Activated effector memory CD4-positive, alpha-beta T cell treated with anti-CD3 and anti-CD28 coated beads, Interleukin-2, amount 50 U/mL, for 16 hours (primary cell): ENCODE measurements around the gene HIBADH.
"Not testable (repeated sequence)": the region's sequence is repeated elsewhere in the genome, so short reads cannot be mapped to it uniquely, and the experiment has no call there.

Source experiments
- DNase-seq: peaks from one replicate; pipeline ENCODE4 v3.0.0-alpha.2; 2020

The HIBADH gene

DNA sequence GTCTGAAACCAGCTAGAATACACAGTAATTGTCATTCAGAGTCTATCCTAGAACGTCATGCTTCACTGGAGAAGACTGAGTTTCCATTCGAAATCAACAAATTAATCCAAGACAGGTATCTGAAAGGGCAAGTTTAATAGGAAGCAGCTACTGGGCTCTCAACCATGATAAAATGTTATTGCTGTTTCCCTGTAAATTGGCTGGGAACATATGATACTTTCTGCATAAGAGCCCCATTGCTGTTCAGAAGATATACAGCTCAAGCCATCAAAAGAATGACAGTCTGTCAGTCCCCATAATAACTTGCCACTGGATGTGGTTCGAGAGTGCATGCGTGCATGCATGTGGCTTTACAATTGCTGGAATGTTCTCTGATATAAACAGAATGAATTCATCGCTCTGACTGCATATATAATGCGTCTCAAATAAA lies 129.0 kb downstream of the HIBADH start:
- no peak for DNase-seq

DNA sequence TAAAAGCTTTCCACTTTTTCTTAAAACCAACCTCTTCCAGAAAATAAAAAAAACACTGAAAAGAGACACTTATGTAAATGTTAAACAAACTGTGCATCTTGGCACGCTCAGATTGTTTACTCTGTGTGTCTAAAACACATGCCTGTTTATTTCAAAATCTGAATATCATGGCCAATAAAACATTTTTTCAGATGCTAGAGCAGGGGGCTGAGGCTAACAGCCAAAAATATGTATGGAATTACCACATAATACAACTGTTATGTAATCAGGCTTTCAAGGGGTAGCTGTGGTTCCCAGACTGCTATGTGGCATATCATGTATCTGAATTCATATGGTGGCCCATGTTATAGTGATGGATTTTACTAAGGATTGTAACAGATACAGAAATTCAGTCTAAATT lies 130.4 kb downstream of the HIBADH start:
- no peak for DNase-seq

DNA sequence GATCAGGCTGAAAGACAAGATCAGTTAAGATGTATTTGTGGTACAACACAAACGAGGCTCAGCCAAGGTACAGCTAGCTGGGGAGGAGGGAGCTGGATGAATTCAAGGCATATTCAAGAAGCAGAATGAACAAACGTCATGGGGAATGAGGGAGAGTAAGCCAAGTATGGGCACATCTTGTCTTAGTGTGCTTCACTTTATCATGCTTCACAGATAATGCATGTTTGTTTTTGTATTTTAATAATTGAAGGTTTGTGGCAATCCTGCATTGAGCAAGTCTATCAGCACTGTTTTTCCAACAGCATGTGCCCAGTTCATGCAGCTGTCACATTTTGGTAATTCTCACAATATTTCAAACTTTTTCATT lies 135.4 kb downstream of the HIBADH start:
- no peak for DNase-seq

DNA sequence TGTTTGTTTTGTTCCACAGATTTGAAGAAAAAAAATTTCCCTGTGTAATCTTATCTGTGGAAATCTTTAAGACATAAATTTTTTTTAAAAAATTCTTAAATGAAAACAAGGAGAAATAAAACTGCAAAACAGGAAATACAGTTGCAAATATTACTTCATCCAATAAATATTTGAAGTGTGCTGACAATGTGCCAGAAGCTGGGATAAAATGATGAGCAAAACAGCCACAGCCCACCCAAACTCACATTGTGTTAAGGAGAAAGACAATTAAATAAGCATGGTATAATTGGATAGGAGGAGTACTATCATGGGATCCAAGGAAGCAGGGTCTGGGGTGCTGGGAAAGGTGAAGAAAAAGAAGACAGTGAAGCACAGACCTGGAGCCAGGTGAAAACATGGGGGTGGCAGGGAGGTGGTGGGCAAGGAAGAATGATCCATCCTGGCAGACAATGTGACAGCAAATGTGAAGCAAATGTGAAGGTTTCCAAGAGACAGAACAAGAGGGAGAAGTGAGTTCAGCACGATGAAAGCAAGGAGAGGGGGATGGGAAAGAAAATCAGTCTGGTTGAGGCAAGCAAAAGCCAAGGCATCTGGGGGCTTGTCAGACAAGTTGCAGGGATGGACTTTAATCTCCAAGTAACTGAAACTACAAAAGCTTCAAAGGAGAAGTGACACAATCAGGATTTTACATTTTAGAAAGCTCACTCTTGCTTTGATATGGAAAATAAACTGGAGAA lies 135.9 kb downstream of the HIBADH start:
- no peak for DNase-seq

DNA sequence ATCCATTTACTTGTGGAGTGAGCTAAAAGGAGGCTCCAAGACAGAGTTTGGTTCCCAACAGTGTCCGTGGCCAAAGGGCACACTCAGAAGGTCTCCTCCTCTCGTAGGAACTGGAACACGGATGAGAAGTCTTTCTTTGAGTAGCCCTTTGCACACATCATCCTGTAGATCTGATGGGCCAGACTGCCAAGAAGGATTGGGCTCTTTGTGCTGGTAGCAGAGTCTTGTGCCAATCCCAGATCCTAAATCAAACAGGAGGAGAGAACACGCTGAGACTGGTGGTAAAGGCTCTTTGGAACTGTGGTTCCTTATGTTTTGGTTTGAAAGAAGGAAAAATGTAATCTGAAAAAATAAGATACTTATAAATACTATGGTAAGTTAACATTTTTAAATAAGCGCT lies 136.6 kb downstream of the HIBADH start:
- DNase-seq, result no peak

DNA sequence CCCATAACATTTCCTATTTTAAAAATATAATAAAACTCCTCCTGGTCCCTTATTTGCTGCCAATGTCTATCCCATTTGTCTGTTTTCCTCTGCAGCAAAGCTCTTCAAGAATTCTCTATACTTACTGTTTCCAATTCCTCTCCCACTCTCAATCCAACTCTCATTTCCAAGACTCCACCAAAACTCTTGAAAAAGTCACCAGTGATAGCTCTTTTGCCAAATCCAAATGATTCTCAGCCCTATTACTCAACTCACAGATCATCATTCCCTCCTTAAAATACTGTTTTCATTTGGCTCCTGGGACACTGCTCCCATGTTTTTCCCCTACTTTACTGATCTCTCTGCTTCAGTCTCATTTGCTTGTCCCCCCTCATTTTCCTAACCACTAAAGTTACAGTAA lies 139.4 kb downstream of the HIBADH start:
- no peak for DNase-seq

DNA sequence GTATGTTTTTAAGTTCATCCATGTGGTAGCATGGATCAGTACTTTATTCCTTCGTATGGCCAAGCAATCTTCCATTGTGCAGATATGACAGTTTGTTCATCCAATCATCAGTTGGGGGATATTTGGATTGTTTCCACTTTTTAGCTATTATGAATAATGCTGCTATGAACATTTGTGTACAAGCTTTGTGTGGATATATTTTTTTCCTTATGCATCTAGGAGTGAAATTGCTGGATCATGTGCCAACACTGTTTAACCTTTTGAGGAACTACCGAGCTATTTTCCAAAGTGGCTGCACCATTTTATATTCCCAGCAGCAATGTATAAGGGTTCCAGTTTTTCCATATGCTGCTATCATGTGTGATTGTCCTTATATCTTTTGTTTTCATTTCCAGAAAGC lies 140.1 kb downstream of the HIBADH start:
- no peak for DNase-seq

DNA sequence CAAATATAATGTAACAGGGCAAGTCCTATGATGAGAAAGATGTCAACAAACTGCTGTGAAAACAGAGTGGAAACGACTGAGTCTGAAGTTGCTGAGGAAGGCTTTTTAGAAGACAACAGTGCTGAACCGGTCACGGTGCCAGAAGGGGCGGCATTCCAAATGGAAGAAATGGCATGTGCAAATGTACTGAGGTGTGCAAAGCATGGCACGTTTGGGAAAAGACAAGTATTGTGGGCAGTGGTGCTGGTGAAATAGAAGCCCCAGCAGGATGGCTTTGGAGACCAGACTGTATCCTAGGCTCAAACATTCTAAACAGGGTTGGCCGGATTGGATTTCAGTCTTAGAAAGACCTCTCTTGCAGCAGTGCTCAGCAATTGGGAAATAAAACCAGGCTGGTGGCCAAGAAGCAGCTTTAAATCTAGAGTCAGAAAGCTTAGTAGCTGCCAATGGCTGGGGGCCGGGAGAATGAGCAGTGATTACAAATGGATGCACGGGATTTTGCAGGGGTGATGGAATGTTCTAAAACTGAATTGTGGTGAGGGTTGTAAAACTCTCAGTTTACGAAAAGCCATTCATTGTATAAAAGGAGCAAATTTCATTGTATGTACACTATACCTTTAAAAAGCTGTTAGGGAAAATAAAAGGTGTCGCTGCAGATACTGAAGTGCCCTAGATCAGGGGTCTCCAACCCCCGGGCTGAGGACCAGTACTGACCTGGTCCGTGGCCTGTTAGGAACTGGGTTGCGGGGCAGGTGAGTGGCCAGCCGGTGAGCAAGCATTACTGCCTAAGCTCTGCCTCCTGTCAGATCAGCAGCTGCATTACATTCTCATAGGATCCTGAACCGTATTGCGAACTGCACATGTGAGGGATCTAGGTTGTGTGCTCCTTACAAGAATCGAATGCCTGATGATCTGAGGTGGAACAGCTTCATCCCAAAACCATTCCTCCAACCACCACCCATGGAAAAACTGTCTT lies 141.6 kb downstream of the HIBADH start:
- DNase-seq, result no peak

DNA sequence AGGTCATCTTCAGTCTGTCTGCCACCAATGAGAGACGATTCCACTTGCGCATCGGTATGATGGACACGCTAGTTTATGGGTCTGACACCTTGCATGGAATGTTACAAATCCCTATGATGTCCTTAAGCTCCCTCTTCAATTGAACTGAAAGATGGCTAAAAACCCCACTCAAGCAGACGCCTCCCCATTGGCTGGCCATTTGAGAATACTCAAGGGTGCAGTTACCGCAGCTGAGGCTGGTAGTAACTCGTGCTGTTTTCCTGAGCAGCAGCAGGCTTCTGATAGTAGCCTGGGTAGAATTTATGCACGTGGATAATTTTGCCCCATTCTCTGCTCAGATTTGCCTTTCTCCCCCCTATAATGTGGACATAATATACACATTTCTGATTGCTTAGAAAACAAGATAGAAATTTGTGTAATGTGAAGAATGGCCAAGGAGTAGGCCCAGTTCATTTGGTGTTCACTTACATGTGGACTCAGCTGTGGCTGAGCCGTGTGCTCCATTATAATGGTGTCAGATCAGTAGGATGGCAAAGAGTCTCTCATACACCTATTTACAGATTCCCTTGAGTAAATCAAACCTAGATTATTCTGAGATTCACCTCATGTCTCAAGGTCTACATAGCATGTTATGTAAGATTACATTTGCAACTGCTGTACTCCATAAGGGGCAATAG lies 142.8 kb downstream of the HIBADH start:
- DNase-seq, result no peak

DNA sequence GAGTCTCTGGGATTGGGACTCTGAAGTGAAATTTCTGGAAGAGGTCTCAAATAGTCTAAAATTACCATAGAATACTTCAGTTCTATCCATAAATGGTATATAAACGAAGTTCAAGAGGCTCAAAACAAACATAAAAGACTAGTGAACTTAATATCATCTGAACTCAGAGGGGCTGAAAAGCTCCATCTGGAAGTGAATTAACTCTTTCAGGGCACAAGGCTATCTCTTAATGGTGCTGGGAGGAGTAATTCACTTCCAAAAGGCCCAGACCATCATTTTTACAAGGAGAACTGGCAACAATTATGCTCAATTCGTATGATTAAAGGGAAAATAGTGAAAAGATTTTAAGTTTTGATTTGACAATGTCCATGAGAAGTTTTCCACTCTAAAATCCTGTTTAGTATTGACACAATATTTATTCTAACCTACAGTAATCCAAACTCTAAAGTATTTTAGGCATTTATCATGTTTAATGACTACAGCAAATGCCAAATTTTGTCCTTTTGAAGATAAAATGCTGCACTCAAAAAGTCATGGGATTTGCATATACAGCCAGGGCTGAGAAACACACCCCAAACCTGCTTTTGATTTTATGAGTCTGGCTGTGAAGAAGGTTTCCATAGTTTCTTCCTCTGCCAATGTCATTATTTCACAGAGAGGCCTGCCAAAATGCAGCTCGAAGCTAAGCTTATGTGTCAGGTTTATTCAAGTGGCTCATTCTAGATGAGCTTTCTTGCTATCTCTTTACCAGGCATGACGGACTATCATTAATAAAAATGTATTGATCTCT lies 143.9 kb downstream of the HIBADH start:
- no peak for DNase-seq

DNA sequence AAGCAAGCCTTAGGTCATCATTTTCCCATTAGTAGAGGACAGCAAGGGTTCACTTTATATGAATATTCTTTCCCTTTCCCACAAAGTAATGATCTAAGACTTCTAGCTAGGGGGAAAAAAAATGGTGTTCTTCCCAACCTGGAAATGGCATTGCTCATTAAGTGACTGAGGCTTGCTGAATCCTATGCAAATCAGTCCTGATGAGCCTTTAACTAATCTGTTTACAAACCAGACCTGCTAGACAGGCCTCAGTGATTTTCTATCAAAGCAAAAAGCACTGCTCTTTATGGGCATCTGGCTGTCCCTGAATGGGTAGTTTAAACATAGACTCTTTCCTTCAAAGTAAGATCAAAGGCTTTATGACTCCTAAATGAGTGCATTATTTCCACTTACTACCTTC lies 146.3 kb downstream of the HIBADH start:
- DNase-seq, result no peak

DNA sequence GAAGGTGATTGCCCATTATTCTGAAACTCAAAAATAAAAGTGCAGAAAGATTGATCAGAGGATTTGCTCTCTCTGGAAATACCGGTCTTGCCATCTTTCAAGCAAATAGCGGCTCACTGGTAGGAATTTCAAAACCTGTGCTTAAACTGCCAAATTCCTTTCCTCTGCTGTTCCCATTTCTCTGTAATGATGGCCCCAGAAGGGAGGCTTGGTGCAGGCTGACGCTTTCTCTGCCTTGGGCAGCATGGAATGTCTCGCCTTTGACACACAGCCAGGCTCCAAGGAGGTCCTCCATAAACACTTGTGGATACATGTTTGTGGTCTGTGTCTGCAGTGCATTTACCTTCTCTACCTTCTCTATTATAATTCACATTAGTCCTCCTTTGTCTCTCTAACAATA lies 146.8 kb downstream of the HIBADH start:
- no peak for DNase-seq

DNA sequence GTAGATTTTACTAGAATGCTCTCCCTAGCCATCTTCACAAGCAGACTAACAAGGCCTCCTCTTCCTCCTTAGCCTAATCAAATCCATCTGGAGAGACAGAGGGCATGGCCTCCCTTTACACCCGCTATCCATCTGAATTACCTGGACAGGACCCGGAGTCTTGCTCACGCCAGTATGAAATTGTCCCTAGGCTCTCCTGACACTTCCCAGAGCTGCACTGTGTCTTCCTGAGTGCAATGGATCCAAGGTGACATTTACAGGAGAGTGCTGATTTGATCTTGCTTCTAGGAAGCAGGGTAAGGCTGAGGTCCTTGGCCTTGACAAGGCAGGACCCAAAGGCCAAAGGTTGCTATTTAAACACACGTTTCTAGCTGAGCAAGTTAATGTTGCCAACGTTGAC lies 147.8 kb downstream of the HIBADH start:
- no peak for DNase-seq

DNA sequence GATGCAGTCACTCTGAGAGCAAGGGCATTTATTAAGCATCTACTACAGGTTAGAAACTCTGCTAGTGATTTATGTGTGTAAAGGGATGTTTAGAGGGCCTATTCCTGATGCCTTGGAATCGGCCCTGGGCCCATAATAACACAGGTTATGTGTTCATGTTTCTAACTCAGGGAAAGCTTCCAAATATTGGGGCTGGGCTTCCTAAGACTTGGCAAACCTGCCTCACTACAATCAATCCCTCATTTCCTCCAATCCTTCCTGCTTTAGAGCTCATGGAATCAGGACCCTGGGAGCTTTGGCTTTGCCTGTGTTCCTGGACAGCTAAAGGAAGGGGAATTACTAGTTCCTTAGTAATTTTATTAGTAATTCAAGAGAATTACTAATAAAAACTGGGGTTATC lies 148.8 kb downstream of the HIBADH start:
- no peak for DNase-seq

DNA sequence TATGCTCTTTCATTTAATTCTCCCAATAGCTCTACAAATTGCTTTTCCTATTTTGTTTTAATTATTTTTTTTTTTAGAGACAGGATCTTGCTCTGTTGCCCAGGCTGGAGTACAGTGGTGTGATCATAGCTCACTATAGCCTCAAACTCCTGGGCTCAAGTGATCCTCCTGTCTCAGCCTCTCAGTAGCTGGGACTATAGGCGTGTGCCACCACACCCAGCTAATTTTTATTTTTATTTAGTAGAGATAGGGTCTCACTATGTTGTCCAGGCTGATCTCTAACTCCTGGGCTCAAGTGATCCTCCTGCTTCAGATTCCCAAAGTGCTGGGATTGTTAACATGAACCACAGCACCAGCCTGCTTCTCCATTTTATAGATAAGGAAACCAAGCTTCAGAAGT lies 151.3 kb downstream of the HIBADH start:
- not testable (repeated sequence) for DNase-seq

DNA sequence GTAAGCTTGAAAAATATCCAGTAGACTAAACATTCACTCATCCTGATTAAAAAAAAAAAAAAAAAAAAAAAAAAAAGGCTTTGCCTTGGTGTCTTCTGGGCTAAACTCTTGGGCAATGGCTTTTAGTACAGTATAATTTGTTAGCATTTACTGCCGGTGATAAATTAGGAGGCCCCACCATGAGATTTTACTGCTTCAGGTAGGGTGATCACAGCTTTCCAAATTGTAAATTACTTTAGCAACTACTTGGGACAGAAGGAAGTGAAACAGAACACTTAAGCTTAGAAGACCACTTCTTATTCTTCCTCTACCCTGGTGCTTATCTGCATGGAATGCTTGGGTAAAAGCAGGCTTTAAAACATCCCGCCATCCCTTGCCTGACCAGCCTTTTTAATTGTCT lies 152.1 kb downstream of the HIBADH start:
- DNase-seq, result no peak

DNA sequence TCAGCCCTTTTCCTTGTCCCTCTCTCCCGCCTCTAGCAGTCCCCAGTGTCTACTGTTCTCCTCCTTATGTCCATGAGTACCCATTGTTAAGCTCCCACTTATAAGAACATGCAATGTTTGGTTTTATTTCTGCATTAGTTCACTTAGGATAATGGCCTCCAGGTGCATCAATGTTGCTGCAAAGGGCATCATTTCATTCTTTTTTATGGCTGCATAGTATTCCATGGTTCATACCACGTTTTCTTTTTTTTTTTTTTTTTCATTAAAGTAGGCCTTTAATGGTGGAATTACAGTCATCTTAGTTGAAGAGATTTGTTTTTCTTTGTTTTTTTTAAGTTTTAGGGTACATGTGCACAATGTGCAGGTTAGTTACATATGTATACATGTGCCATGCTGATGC lies 160.8 kb downstream of the HIBADH start:
- DNase-seq, result not testable (repeated sequence)

DNA sequence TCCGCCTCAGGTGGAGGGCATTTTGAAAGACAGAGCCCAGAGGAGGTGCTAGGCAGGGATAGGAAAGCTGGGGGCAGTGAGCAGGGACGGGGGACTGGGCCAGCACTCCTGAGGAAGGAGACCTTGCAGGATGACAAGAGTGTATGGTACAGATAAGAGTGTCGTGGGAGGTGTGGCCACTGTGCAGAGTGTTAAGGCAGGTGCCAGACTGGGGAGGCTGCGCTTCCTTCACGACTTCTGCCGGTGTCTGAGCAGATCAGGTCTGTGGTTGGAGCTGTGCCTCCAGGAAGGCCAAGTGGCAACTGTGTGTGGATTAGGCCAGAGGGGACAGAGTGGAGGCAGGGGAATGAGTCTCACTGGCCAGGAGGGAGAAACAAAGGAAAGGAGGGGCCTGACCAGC lies 161.7 kb downstream of the HIBADH start:
- no peak for DNase-seq

DNA sequence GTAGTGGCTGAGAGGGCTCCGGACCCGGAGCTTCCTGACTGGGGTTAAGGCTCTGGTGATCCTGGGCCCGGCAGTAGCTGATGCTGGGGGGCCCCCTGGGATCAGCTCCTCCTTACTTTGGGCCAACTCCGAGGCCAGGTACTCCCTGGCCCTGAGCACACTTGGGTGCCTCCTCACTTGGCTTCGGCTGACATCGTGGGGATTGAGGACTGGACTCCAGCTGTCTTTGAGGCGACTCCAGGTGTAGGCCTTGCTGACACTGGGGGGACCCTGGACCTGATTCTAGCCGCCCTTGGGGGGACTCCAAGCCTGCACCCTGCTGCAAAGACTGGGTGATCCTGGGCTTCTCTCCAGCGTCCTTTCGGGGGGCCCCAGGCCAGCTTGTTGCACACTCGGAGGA lies 170.5 kb downstream of the HIBADH start:
- no peak for DNase-seq

DNA sequence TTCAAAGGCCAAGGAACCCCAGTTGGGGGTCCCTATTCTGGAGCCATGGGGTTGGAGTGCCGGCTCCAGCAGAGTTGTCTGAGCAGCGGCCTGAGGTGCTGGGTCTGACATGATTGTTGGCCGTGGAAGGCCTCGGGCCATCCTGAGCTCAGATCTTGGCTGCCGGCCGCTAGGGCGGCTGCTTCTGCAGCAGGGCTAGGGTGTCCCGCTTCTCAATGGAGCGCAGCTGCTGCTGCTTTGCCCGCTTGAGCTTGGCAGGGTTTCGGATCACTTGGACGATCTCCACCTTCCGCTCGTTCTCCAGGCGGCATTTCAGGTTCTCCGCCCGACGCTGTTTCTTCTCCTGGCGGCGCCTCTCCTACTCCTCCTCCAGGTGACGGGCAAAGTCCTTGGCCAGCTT lies 171.1 kb downstream of the HIBADH start:
- DNase-seq, result no peak

DNA sequence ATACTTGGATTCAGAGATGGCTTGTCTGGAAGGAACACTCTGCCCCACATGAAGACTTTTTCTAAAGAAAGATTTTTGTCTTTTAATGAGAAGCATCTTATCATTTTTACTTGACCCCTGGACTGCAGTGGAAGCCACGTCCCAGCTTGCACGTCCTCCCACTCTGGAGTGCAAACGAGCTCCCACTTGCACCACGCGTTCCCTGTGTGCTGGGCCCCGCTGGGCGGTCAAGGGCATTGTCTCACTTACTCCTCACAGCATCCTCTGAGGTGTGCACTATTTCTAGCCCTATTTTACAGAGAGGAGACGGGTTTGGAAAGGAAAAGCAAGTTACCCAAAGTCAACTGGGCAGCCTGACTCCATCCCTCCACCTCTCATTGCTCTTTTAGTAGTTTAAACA lies 175.2 kb downstream of the HIBADH start:
- no peak for DNase-seq

DNA sequence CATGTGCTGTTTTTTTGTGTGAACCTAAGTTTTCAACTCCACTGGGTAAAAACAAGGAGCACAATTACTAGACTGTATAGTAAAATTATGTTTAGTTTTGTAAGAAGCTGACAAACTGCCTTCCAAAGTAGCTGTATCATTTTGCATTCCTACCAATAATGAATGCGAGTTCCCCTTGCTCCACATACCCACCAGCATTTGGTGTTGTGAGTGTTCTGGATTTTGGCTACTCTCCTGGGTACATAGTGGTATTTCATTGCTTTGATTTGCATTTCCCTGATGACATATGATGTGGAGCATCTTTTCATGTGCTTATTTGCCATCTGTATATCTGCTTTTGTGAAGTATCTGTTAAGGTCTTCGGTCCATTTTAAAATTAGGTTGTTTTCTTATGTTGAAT lies 178.2 kb downstream of the HIBADH start:
- no peak for DNase-seq

DNA sequence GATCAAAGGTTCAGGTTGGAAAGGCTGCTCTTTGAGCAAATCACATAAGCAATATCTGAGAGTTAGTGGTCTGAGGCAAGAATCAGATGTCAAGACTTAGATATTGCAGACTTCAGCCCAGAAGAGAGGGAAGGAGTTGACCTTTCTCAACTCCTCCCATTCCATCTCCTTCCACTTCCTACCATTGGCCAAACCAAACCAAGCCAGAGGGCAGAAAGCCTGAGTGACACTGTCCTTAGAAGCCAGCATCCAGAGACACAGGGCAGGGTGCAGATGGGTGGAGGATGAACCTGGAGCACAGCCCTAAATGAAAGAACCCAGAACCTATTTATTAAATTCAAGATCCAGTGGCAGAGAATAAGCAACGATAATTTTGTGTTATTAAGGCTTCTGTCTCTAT lies 180.5 kb downstream of the HIBADH start:
- no peak for DNase-seq
